Activated T-helper 1 cell treated with anti-CD3 and anti-CD28 coated beads, Interleukin-12 subunit alpha, Interleukin-12 subunit beta, Interleukin-2, Interleukin-4 antibody, amounts not matched to agents 30 ng/mL and 10 ng/mL and 1 ng/mL, durations not matched to agents 14 hours and 24 hours and 36 hours (primary cell): ENCODE results near the gene ADCY5. TPM values are rescaled to one million over a fixed set of nuclear protein-coding genes. Genes with fewer than 3 reads are reported as not detected.

Experiments used
- DNase-seq: peaks from one replicate; pipeline ENCODE4 v3.0.0; 2021; ENCODE audit warnings: low spot score
- H3K27ac Mint-ChIP-seq: one replicate; pipeline ENCODE4 v1.8.0; 2021; ENCODE audit warnings: mild to moderate bottlenecking, mixed read lengths
- H3K27me3 Mint-ChIP-seq: one replicate; pipeline ENCODE4 v1.8.0; 2022; ENCODE audit warnings: mild to moderate bottlenecking, moderate library complexity, mixed read lengths; ENCODE audit not compliant: insufficient read depth
- H3K36me3 Mint-ChIP-seq: one replicate; pipeline ENCODE4 v1.8.0; 2021; ENCODE audit warnings: low read depth, mixed read lengths
- H3K4me1 Mint-ChIP-seq: one replicate; pipeline ENCODE4 v1.8.0; 2021; ENCODE audit warnings: low read depth, mixed read lengths
- H3K4me3 Mint-ChIP-seq: one replicate; pipeline ENCODE4 v1.8.0; 2021; ENCODE audit warnings: mild to moderate bottlenecking, moderate library complexity, mixed read lengths
- H3K9me3 Mint-ChIP-seq: one replicate; pipeline ENCODE4 v1.8.0; 2021; ENCODE audit warnings: mixed read lengths
- intact Hi-C: fragments of 100-400 bp; cut with micrococcal nuclease; formaldehyde crosslinking; loops from one replicate; pipeline ENCODE4 v1.15.1; 2024
- total RNA-seq: library from RNA; stranded (reverse); gene quantifications from 2 replicates; pipeline ENCODE4 v1.2.3, GENCODE V29; 2022

The ADCY5 gene
- total RNA-seq, 1 donor from 2014 or later, result not detected

DNA sequence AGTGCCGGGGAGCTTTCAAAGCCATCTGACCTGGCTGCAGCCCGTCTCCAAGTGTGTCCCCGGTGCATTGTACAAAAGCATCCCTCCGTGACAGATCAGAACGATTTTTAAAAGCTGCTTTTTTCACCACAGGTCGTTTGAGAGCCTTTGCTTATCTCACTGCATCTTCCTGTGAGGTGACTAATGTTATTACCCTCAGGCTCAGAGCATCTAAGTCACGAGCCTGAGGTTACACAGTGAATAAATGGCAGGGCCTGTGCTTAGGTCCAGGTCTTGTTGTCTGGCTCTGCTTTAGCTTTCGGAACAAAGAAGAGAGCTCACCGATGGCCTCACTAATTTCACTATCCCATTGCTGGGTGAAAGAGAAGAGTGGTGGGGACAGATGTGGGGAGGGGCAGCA, 163.8 kb downstream of the ADCY5 start:
- no peaks in the 10 kb centered on the region for H3K9me3 Mint-ChIP-seq
- no peaks in the 10 kb centered on the region for H3K27me3 Mint-ChIP-seq
- no peak overlapping the region for H3K4me3 Mint-ChIP-seq
- no peaks in the 10 kb centered on the region for H3K4me1 Mint-ChIP-seq
- no peaks in the 10 kb centered on the region for H3K36me3 Mint-ChIP-seq
- intact Hi-C loops, result no loop called here
- H3K27ac Mint-ChIP-seq, result no peak overlapping the region
- DNase-seq, result no peak

DNA sequence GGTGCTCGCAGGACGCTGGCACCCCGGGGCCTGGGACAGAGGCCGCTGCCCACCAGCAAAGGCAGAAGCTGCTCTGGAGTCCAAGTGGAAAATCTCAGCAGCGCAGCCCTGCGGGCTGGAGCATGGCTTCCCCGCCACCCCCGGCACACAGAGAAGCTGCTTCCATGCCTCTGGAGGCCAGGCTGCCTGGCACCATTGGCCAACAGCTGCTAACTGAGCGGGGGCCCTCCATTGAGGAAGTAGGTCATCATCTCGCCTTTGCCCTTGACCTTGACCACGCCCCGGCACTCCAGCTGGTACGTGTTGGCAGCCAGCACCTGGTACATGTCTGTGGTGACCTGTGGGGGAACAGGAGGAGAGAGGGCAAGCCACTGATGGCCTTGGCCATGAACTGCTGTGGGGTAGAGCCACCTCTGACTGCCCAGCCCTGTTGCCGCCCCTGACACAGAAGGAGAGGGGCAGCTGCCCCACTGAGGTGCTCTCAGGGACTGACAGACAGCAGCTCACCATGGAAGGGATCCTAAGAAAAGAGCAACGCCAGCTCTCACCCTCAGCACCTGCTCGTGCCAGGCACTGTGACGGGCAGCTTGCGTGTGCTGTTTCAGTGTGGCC, 164.4 kb downstream of the ADCY5 start:
- Mint-ChIP-seq H3K36me3 (no peaks in the 10 kb centered on the region), H3K4me3 (no peak overlapping the region), H3K4me1 (no peaks in the 10 kb centered on the region), H3K27me3 (no peaks in the 10 kb centered on the region), H3K27ac (no peak overlapping the region), H3K9me3 (no peaks in the 10 kb centered on the region)
- DNase-seq, result no peak
- intact Hi-C loops, result no loop called here

DNA sequence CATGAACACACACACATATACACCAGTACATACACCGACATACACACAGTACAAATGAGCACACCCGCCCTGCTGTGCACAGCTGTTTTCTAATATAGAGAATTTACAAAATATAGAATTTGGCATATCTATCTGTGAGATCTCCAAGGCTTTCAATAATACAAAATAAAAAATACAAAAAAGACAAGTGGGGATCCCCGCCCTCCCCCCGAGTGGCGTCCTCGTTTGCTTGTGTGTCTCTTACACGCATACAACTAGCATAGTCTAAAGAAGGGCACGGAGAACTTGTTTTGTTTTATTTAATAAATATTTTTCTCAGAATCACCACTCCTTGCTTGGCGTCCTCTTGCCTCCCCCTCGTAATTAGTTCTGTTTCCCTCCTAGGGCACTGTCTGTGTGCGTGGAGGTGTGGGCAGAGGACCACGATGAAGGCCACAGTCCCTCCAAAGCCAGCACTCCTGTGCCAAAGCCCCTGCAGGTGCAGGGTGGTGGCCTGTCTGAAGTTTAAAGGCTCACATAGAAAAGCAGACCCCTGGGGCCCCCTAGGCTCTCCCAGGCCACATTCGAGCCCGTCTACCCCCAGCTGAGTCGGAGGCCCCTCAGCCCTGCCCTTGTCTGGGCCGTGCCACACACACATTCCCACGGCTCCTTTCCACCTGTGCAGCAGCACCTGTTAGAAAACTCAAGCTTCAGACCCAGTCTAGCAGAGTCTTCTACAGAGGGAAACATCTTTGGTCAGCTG, 165.1 kb downstream of the ADCY5 start:
- DNase-seq, result no peak
- intact Hi-C loops, result no loop called here
- Mint-ChIP-seq H3K9me3 (no peaks in the 10 kb centered on the region), H3K27me3 (no peaks in the 10 kb centered on the region), H3K36me3 (no peaks in the 10 kb centered on the region), H3K4me1 (no peaks in the 10 kb centered on the region), H3K4me3 (no peak overlapping the region), H3K27ac (no peak overlapping the region)

DNA sequence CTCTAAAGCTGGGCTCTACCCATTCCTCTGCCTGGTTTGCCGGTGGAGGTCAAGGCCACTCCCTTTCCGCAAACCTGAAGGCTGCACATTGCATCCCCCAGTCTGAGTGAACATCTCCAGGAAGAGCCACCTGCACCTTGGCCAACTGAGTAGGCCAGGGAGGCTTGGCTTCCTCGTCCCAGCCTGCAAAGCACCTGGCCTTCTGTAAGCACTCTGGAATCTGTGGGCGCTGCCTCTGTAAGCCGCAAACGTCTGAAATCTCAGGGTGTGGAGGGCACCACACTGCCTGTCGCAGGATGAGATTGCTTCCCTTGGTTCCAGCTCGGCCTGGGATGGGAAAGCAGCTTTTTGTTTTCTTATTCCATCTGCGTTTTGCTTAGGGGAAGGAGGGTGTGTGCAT, 165.8 kb downstream of the ADCY5 start:
- intact Hi-C loops, result no loop called here
- Mint-ChIP-seq H3K4me1 (no peaks in the 10 kb centered on the region), H3K27me3 (no peaks in the 10 kb centered on the region), H3K27ac (no peak overlapping the region), H3K4me3 (no peak overlapping the region), H3K9me3 (no peaks in the 10 kb centered on the region), H3K36me3 (no peaks in the 10 kb centered on the region)
- DNase-seq, result no peak

DNA sequence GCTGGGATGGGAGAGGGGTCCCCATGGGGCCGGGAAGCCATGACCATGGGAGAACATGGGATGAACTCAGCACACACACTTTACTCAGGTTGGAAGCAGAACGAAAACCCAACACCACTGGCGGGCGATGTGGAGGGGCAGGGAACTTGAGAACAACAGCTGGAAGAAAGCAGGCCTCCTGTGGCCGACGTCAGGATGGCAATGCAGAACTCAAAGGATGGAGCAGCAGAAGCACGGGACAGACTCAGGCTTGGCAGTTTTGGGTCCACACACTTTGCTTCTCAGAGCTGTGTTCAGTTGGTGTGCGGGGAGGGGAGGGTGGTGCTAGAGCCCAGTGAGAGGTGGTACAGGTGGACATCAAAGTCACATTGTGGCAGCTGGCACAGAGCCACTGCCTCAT, 166.4 kb downstream of the ADCY5 start:
- H3K9me3 Mint-ChIP-seq, result no peaks in the 10 kb centered on the region
- no peaks in the 10 kb centered on the region for H3K4me1 Mint-ChIP-seq
- no peak overlapping the region for H3K4me3 Mint-ChIP-seq
- no peak overlapping the region for H3K27ac Mint-ChIP-seq
- no peak for DNase-seq
- H3K27me3 Mint-ChIP-seq, result no peaks in the 10 kb centered on the region
- intact Hi-C loops, result no loop called here
- H3K36me3 Mint-ChIP-seq, result no peaks in the 10 kb centered on the region

DNA sequence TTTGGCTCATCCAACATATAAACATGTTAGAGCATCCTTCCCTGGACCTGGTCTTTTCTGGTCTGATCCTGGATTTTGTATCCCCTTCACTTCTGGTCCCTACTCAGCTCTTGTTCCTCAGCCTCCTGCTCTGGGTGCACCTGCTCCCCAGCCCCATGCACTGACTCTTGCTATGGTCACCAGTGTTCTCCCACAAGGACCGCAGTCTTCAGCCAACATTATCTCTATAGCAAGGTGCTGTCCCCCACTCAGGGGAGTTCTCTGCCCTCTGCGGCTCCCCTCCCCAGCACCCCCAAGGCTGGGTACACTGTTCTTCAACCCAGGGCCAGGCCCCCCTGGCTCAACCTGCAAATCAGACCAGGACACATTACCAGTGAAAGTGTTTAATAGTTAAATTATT, 167.0 kb downstream of the ADCY5 start:
- H3K27me3 Mint-ChIP-seq, result no peaks in the 10 kb centered on the region
- intact Hi-C loops, result no loop called here
- no peak overlapping the region for H3K27ac Mint-ChIP-seq
- DNase-seq, result no peak
- no peaks in the 10 kb centered on the region for H3K9me3 Mint-ChIP-seq
- H3K4me1 Mint-ChIP-seq, result no peaks in the 10 kb centered on the region
- no peaks in the 10 kb centered on the region for H3K36me3 Mint-ChIP-seq
- no peak overlapping the region for H3K4me3 Mint-ChIP-seq

DNA sequence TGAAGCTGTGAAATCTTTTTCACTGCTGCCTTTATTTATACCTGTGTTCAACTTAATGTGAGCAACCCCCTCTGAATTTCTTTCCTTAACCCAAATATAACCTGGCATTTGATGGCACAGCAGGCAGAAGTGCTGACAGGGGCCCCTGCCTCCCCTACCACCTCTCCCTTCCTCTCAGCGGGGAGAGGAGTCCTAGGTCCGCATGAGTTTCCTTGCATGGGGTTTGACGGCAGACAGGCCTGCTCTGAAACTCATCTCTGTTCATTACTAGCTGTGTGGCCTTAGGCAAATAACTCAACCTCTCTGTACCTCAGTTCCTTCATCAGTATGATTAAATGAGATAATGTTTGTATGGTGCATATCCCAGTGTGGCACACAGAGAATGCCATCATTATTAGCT, 167.5 kb downstream of the ADCY5 start:
- Mint-ChIP-seq H3K4me1 (no peaks in the 10 kb centered on the region), H3K27me3 (no peaks in the 10 kb centered on the region), H3K36me3 (no peaks in the 10 kb centered on the region), H3K27ac (no peak overlapping the region), H3K9me3 (no peaks in the 10 kb centered on the region), H3K4me3 (no peak overlapping the region)
- intact Hi-C loops, result no loop called here
- DNase-seq, result no peak

DNA sequence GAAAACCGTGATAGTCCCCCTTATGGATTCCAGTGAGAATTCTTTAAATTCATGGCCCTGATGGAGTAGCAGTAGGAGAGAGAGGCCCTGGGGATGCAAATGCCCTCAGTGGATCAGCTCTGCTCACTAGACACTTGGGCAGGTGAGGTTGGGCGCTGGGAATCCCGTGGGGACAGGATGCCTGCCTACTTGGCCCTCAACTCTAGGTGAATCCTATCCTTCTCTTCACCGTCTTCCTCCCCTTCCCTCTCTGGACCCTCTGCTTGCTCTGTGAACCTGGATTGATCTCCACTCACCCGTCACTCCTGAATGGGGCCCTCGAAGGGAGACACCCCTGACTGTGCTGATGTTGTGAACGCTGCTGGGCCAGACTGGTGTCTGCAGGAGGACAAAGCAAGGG, 169.8 kb downstream of the ADCY5 start:
- Mint-ChIP-seq H3K4me1 (no peaks in the 10 kb centered on the region), H3K27me3 (no peaks in the 10 kb centered on the region), H3K4me3 (no peak overlapping the region), H3K9me3 (no peaks in the 10 kb centered on the region), H3K36me3 (no peaks in the 10 kb centered on the region), H3K27ac (no peak overlapping the region)
- DNase-seq, result no peak
- intact Hi-C loops, result no loop called here

DNA sequence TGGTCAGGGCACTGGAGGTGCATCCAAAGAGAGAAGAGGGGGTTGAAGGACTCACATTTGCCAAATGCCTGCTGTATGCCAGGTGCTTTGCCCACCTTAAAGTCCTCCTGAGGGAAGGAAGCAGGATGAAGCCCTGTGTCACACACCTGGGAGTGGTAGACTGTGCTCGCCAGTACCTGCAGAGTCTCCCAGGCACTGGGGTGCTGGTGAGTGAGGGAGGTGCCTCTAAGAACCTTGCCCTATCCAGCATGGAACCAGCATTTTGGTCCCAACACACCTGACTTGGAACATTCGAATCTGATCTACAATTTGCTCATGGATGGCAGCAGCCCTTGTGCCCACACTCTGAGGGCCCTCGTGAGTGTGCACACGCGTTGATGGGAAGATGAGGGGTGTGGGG, 170.4 kb downstream of the ADCY5 start:
- Mint-ChIP-seq H3K9me3 (no peaks in the 10 kb centered on the region), H3K27ac (no peak overlapping the region), H3K36me3 (no peaks in the 10 kb centered on the region), H3K27me3 (no peaks in the 10 kb centered on the region), H3K4me3 (no peak overlapping the region), H3K4me1 (no peaks in the 10 kb centered on the region)
- intact Hi-C loops, result no loop called here
- no peak for DNase-seq

DNA sequence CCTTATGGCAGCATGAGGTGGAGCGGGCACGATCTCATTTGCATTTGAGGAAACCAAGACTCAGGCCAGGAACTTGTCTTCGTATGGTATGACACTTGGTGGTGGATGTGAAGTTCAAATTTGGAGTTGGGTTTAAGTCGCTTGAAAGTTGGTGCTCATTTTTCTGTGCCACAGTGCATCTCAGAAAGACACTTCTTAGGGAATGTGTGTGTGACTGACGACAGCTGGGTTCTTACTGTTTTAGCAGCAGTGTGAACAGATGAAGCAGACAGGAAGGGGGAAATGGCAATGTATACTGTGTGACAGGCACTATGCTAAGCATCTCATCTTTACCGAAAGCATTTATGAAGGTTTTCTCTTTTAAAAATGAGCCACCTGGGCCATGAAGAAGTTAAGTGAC, 171.8 kb downstream of the ADCY5 start:
- Mint-ChIP-seq H3K4me1 (no peaks in the 10 kb centered on the region), H3K27ac (no peak overlapping the region), H3K36me3 (no peaks in the 10 kb centered on the region), H3K9me3 (no peaks in the 10 kb centered on the region), H3K4me3 (no peak overlapping the region), H3K27me3 (no peaks in the 10 kb centered on the region)
- no peak for DNase-seq
- intact Hi-C loops, result no loop called here

DNA sequence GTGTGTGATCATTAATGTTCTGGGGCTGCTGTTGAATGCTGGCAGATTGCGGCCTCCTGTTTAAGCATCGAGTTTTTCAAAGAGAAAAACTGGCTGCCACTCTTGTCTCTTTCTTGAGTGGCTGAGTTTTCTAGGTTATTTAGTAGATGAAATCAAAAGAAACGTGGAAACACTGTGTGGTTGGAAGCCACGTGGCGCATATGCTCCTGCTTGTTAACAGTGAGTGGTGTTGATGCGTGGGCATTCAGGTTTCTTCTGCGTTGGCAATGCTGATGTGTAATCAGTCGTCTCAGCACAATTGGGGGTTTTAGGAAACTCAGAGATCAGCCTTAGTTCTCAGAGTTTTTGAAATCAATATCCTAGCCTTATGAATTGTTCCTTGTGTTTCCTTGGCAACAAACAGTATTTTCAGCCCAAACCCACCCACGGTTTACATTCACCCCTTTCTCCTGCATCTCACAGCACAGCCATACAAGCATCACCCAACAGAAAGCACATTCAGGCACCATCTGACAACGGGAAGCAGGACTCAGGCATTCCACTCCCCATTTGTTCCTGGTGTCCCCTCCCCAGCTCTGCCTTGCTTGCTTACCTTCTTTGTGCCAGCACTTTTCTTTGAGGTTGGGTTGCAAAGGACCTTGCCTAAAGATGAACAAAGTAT, 172.4 kb downstream of the ADCY5 start:
- Mint-ChIP-seq H3K4me3 (no peak overlapping the region), H3K36me3 (peaks cover 3% of the 10 kb centered on the region)

DNA sequence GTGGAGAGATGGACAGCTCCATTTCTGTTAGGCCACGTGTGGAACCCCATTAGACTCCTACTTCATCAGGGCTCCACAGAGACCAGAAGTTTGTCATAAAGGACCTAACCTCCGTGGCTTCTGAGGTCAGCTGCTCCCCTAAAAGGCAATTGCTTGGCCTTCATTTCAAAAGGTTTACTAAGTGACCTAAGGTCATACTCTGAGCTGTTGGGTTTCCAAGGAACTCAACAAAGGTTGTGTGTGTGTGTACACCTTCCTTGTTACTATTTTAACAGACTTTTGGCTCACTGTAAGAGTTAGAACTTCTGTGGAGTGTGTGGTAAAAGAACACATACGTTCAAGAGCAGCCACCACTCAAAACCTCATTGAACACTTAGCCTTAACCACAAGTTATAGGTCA, 173.2 kb downstream of the ADCY5 start:
- H3K4me1 Mint-ChIP-seq, result no peaks in the 10 kb centered on the region
- no peak overlapping the region for H3K27ac Mint-ChIP-seq
- peaks cover 3% of the 10 kb centered on the region for H3K36me3 Mint-ChIP-seq
- DNase-seq, result no peak
- H3K4me3 Mint-ChIP-seq, result no peak overlapping the region
- H3K9me3 Mint-ChIP-seq, result no peaks in the 10 kb centered on the region
- intact Hi-C loops, result no loop called here
- no peaks in the 10 kb centered on the region for H3K27me3 Mint-ChIP-seq

More for the DNA sequence above, 172.4 kb downstream of the ADCY5 start:
- DNase-seq, result no peak
- intact Hi-C loops, result no loop called here
- H3K4me1 Mint-ChIP-seq, result no peaks in the 10 kb centered on the region
- H3K27ac Mint-ChIP-seq, result no peak overlapping the region
- no peaks in the 10 kb centered on the region for H3K9me3 Mint-ChIP-seq
- no peaks in the 10 kb centered on the region for H3K27me3 Mint-ChIP-seq

DNA sequence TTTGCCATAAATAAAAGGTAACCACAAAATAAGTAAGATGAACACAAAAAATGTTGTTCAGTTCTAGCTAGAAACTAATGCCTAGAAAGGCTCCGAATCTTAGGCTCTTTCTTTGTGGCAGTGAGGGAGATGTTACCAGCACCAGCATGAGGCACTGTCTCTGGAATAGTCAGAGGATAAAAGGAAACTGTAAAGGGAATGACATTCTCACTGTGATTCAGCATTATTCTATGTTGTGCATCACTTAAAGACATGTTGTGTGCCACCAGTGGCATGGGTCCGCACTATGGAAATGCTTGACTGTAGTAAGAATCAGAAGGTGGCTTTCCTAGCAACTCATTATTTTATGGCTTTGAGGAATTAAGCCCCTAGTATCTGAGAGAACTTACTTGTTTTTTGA, 176.3 kb downstream of the ADCY5 start:
- Mint-ChIP-seq H3K4me3 (no peak overlapping the region), H3K9me3 (no peaks in the 10 kb centered on the region), H3K4me1 (no peaks in the 10 kb centered on the region), H3K36me3 (peaks cover 7% of the 10 kb centered on the region), H3K27me3 (no peaks in the 10 kb centered on the region), H3K27ac (no peak overlapping the region)
- no peak for DNase-seq
- intact Hi-C loops, result no loop called here
